ENCODE data around the gene PRR5L.
"Not testable (repeated sequence)": the region's sequence is repeated elsewhere in the genome, so short reads cannot be mapped to it uniquely, and the experiment has no call there.

The PRR5L gene

GRCh38 chr11:36511062-36511461 lies 215.0 kb downstream of the PRR5L start:
- DNase-seq: not testable (repeated sequence)

DNA sequence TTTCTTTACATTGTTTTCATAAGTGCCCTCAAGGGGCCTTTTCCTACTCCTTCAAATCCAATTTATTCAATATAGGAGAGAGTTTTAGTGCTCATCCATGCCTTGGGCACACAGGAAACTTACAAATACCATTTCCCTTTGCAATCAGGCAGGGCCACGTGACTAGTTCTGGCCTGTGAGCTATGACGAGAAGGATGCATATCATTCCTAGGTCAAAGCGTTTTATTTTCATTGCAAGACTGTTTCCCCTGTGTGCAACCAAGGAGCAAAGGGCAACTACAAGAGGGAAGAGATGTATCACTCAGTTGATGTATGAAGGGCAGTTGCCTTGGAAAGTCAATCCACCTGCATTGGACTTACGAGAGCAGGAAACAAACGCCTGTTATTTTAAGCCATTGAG lies 215.9 kb downstream of the PRR5L start:
- DNase-seq: no peak

DNA sequence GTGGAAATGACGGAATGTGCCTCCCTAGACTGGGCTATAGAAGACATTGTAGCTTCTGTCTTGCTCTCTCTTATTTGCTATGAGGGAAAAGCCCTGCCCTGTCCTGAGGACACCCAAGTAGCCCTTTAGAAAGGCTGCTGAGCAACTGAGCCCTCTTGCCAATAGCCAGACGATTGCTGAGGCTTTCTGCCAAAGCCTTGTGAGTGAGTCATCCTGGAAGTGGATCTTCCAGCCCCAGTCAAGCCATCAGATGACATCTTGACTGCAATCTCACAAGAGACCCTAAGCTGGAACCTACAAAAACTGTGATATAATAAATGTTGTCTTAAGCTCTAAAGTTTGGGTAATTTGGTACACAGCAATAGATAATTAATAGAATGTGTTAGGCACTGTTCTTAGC lies 217.9 kb downstream of the PRR5L start:
- no peak for DNase-seq
